ENCODE results near the gene STUM. TPM values are rescaled to one million over a fixed set of nuclear protein-coding genes. Genes with fewer than 3 reads are reported as not detected.

STUM gene
- total RNA-seq, 5 donors from 2014 or later (not counting 1 experiment from before 2014, with no cell fraction given) = 0.10 TPM; not detected in 4

- no peaks in the 10 kb centered on the region for H3K9me3 Mint-ChIP-seq
- DNase-seq (peak in 1 of 35 experiments; percentile 61), ATAC-seq (replicated peaks in 1 of 4) (no peak)
- H3K9me3 ChIP-seq = no peaks in the 10 kb centered on the region
- peaks cover 8 to 23% (median 21%) of the 10 kb centered on the region in 3 donors for H3K4me1 Mint-ChIP-seq
- H3K27me3 ChIP-seq (replicated peaks in 1 of 2; ENCODE audit: control insufficient read depth in 2 of 2, extremely low read depth in 1 of 2, insufficient read depth in 2 of 2, low read length in 1 of 2) = no peaks in the 10 kb centered on the region
- 7% methylated on average over 5 of the region's 8 CpGs for WGBS (ENCODE audit: insufficient coverage)
- H3K27ac ChIP-seq (ENCODE audit: low read length) = no peak overlapping the region
- H3K4me3 ChIP-seq (ENCODE audit: control insufficient read depth in 1 of 2, extremely low read depth in 1 of 2, low read length in 1 of 2) = peak overlapping the region; percentile 11 to 35
- ChIA-PET POLR2A (interaction anchor here (0.5 to 1.9 kb wide), 12 partner anchors 8 to 213 kb away, joined by 3 to 10 read pairs (median 3); partner anchors contain the start of gene ITPKB (in 1 of the 2)), CTCF (interaction anchor here (0.9 to 3.2 kb wide), 6 partner anchors 9 to 77 kb away, joined by 3 to 23 read pairs (median 6); no protein-coding TSS in a partner anchor)
- peaks cover 0 to 4% of the 10 kb centered on the region in 2 donors for H3K36me3 ChIP-seq (ENCODE audit: control insufficient read depth in 2 of 2, extremely low read depth in 1 of 2, insufficient read depth in 1 of 2, low read length in 1 of 2)
- no peaks in the 10 kb centered on the region for H3K27me3 Mint-ChIP-seq
- H3K4me3 Mint-ChIP-seq = peak overlapping the region in 2 of 3 donors; percentile 60 to 71
- H3K36me3 Mint-ChIP-seq = peaks cover 3% of the 10 kb centered on the region
- peaks cover 4 to 63% of the 10 kb centered on the region in 2 experiments for H3K4me1 ChIP-seq (ENCODE audit: control insufficient read depth in 1 of 2, extremely low read depth in 1 of 2, insufficient read depth in 2 of 2, low read length in 2 of 2)
- H3K27ac Mint-ChIP-seq = no peak overlapping the region
Measured at GRCh38 chr1:226654046-226654667, 105.6 kb downstream of the STUM start.

- Mint-ChIP-seq H3K27me3 (no peaks in the 10 kb centered on the region), H3K4me1 (peaks cover 9 to 19% (median 16%) of the 10 kb centered on the region in 3 donors), H3K9me3 (no peaks in the 10 kb centered on the region), H3K36me3 (no peaks in the 10 kb centered on the region), H3K27ac (no peak overlapping the region), H3K4me3 (peak overlapping the region in 2 of 3 donors; percentile 60 to 71)
- ChIA-PET CTCF (interaction anchor here in 1 of 2 donors (0.9 to 3.2 kb wide), 4 partner anchors 22 to 77 kb away, joined by 3 to 23 read pairs (median 5); no protein-coding TSS in a partner anchor), POLR2A (interaction anchor here (0.5 to 1.6 kb wide), 7 partner anchors 13 to 214 kb away, joined by 3 to 10 read pairs (median 3); partner anchors contain the start of gene ITPKB (in 1 of the 2))
- no peaks in the 10 kb centered on the region for H3K9me3 ChIP-seq
- 38% methylated on average over 6 of the region's 8 CpGs for WGBS (ENCODE audit: insufficient coverage)
- no peak overlapping the region for H3K27ac ChIP-seq (ENCODE audit: low read length)
- ATAC-seq (replicated peaks in 1 of 4) (no peak), DNase-seq (no peak)
- H3K27me3 ChIP-seq (replicated peaks in 1 of 2; ENCODE audit: control insufficient read depth in 2 of 2, extremely low read depth in 1 of 2, insufficient read depth in 2 of 2, low read length in 1 of 2) = no peaks in the 10 kb centered on the region
- H3K4me3 ChIP-seq (ENCODE audit: control insufficient read depth in 1 of 2, extremely low read depth in 1 of 2, low read length in 1 of 2) = peak overlapping the region in 1 of 2 donors; percentile 35
- peaks cover 0 to 67% of the 10 kb centered on the region in 2 experiments for H3K4me1 ChIP-seq (ENCODE audit: control insufficient read depth in 1 of 2, extremely low read depth in 1 of 2, insufficient read depth in 2 of 2, low read length in 2 of 2)
- H3K36me3 ChIP-seq (ENCODE audit: control insufficient read depth in 2 of 2, extremely low read depth in 1 of 2, insufficient read depth in 1 of 2, low read length in 1 of 2) = peaks cover 0 to 3% of the 10 kb centered on the region in 2 donors
Measured at GRCh38 chr1:226654668-226655055, 106.1 kb downstream of the STUM start.

GRCh38 chr1:226655251-226656163 is 106.9 kb downstream of the STUM start:
- Histone ChIP-seq H3K4me3 (ENCODE audit: control insufficient read depth in 1 of 2, extremely low read depth in 1 of 2, low read length in 1 of 2) (peak overlapping the region in 1 of 2 donors; percentile 7), H3K9me3 (no peaks in the 10 kb centered on the region), H3K4me1 (ENCODE audit: control insufficient read depth in 1 of 2, extremely low read depth in 1 of 2, insufficient read depth in 2 of 2, low read length in 2 of 2) (peaks cover 0 to 71% of the 10 kb centered on the region in 2 experiments), H3K36me3 (ENCODE audit: control insufficient read depth in 2 of 2, extremely low read depth in 1 of 2, insufficient read depth in 1 of 2, low read length in 1 of 2) (peaks cover 0 to 3% of the 10 kb centered on the region in 2 donors), H3K27ac (ENCODE audit: low read length) (no peak overlapping the region), H3K27me3 (replicated peaks in 1 of 2; ENCODE audit: control insufficient read depth in 2 of 2, extremely low read depth in 1 of 2, insufficient read depth in 2 of 2, low read length in 1 of 2) (no peaks in the 10 kb centered on the region)
- ATAC-seq (replicated peaks in 1 of 4) (peak in 2 of 4 experiments; percentile 27 to 33), DNase-seq (peak in 1 of 35 experiments; percentile 52)
- ChIA-PET CTCF (interaction anchor here in 1 of 2 donors (0.7 to 1.3 kb wide), 2 partner anchors 22 to 32 kb away, joined by 3 to 5 read pairs; no protein-coding TSS in a partner anchor), POLR2A (interaction anchor here in 1 of 2 donors (1.6 kb wide), 1 partner anchor 15 kb away, joined by 4 read pairs; no protein-coding TSS in a partner anchor)
- peaks cover 5% of the 10 kb centered on the region for H3K36me3 Mint-ChIP-seq
- no peaks in the 10 kb centered on the region for H3K9me3 Mint-ChIP-seq
- 19% methylated on average over 4 of the region's 12 CpGs for WGBS (ENCODE audit: insufficient coverage)
- H3K27ac Mint-ChIP-seq = no peak overlapping the region
- no peaks in the 10 kb centered on the region for H3K27me3 Mint-ChIP-seq
- H3K4me3 Mint-ChIP-seq = peak overlapping the region in 1 of 3 donors; percentile 39
- peaks cover 8 to 18% (median 11%) of the 10 kb centered on the region in 3 donors for H3K4me1 Mint-ChIP-seq

- Mint-ChIP-seq H3K4me3 (peak overlapping the region in 2 of 3 donors; percentile 31 to 59), H3K27me3 (no peaks in the 10 kb centered on the region), H3K4me1 (peaks cover under 1 to 24% (median 4%) of the 10 kb centered on the region in 3 donors), H3K27ac (no peak overlapping the region), H3K36me3 (peaks cover 8% of the 10 kb centered on the region), H3K9me3 (no peaks in the 10 kb centered on the region)
- Histone ChIP-seq H3K36me3 (ENCODE audit: control insufficient read depth in 2 of 2, extremely low read depth in 1 of 2, insufficient read depth in 1 of 2, low read length in 1 of 2) (peaks cover 0 to 7% of the 10 kb centered on the region in 2 donors), H3K27me3 (replicated peaks in 1 of 2; ENCODE audit: control insufficient read depth in 2 of 2, extremely low read depth in 1 of 2, insufficient read depth in 2 of 2, low read length in 1 of 2) (no peaks in the 10 kb centered on the region), H3K27ac (ENCODE audit: low read length) (no peak overlapping the region), H3K9me3 (no peaks in the 10 kb centered on the region), H3K4me3 (ENCODE audit: control insufficient read depth in 1 of 2, extremely low read depth in 1 of 2, low read length in 1 of 2) (peak overlapping the region in 1 of 2 donors; percentile 7), H3K4me1 (ENCODE audit: control insufficient read depth in 1 of 2, extremely low read depth in 1 of 2, insufficient read depth in 2 of 2, low read length in 2 of 2) (peaks cover 0 to 77% of the 10 kb centered on the region in 2 experiments)
- ATAC-seq (replicated peaks in 1 of 4) = no peak
- DNase-seq = no peak
- POLR2A ChIA-PET = interaction anchor here (0.5 to 0.9 kb wide), 3 partner anchors 21 to 170 kb away, joined by 3 to 5 read pairs (median 3); no protein-coding TSS in a partner anchor
- 10% methylated on average over 1 of the region's 4 CpGs for WGBS (ENCODE audit: insufficient coverage)
- CTCF ChIA-PET = no interaction called here
Measured at GRCh38 chr1:226656201-226656600, 107.6 kb downstream of the STUM start.

- H3K4me1 Mint-ChIP-seq = peaks cover 0 to 30% (median 0%) of the 10 kb centered on the region in 3 donors
- H3K27ac ChIP-seq (ENCODE audit: low read length) = no peak overlapping the region
- H3K27ac Mint-ChIP-seq = no peak overlapping the region
Measured at GRCh38 chr1:226656601-226657277, 108.2 kb downstream of the STUM start.

More at GRCh38 chr1:226656601-226657277, 108.2 kb downstream of the STUM start:
- DNase-seq = peak in 33 of 35 experiments; percentile 50 to 94 (median 80)
- peaks cover 11% of the 10 kb centered on the region for H3K36me3 Mint-ChIP-seq
- Histone ChIP-seq H3K4me3 (ENCODE audit: control insufficient read depth in 1 of 2, extremely low read depth in 1 of 2, low read length in 1 of 2) (peak overlapping the region in 1 of 2 donors; percentile 7), H3K36me3 (ENCODE audit: control insufficient read depth in 2 of 2, extremely low read depth in 1 of 2, insufficient read depth in 1 of 2, low read length in 1 of 2) (peaks cover 0 to 9% of the 10 kb centered on the region in 2 donors), H3K9me3 (no peaks in the 10 kb centered on the region), H3K4me1 (ENCODE audit: control insufficient read depth in 1 of 2, extremely low read depth in 1 of 2, insufficient read depth in 2 of 2, low read length in 2 of 2) (peaks cover 0 to 82% of the 10 kb centered on the region in 2 experiments), H3K27me3 (replicated peaks in 1 of 2; ENCODE audit: control insufficient read depth in 2 of 2, extremely low read depth in 1 of 2, insufficient read depth in 2 of 2, low read length in 1 of 2) (no peaks in the 10 kb centered on the region)
- ChIA-PET CTCF (interaction anchor here in 1 of 2 donors (0.6 kb wide), 1 partner anchor 11 kb away, joined by 3 read pairs; no protein-coding TSS in a partner anchor), POLR2A (interaction anchor here (0.5 to 0.9 kb wide), 4 partner anchors 18 to 170 kb away, joined by 3 to 7 read pairs (median 4); no protein-coding TSS in a partner anchor)
- peak overlapping the region in 2 of 3 donors; percentile 31 to 59 for H3K4me3 Mint-ChIP-seq
- no peaks in the 10 kb centered on the region for H3K27me3 Mint-ChIP-seq
- ATAC-seq (replicated peaks in 1 of 4) = peak; percentile 51 to 77 (median 60)
- H3K9me3 Mint-ChIP-seq = no peaks in the 10 kb centered on the region
- WGBS (ENCODE audit: insufficient coverage) = 35% methylated on average over 11 of the region's 12 CpGs
